GM12878 (cell line): ENCODE results near the gene RAPGEF4. TPM values are rescaled to one million over a fixed set of nuclear protein-coding genes. Genes with fewer than 3 reads are reported as not detected.

Experiments used
- CEBPB ChIP-seq, 2 experiments: fragments of 150-350 bp in 1 of 2; IDR thresholded peaks; 2 replicates each; pipeline ENCODE4 v1.6.1; 2012 to 2014; ENCODE audit warnings: low read depth in 2 of 2, low read length in 2 of 2, borderline replicate concordance in 1 of 2, inconsistent platforms in 1 of 2
- CREB1 ChIP-seq: IDR thresholded peaks from 2 replicates; pipeline ENCODE4 v1.6.1; 2012; ENCODE audit warnings: low read depth, mild to moderate bottlenecking, inconsistent platforms
- EP300 ChIP-seq, 2 experiments: fragments of 150-350 bp in 1 of 2; IDR thresholded peaks; 2 replicates each; pipeline ENCODE4 v1.6.1; 2011 to 2012; ENCODE audit warnings: low read depth in 2 of 2, low read length in 2 of 2, borderline replicate concordance in 1 of 2, improper control_type of control experiment in 1 of 2, inconsistent platforms in 1 of 2; ENCODE audit not compliant: control insufficient read depth in 1 of 2
- MEF2A ChIP-seq: IDR thresholded peaks from 2 replicates; pipeline ENCODE4 v1.6.1; 2011; ENCODE audit warnings: low read depth, mild to moderate bottlenecking, low read length, moderate library complexity; ENCODE audit not compliant: insufficient read depth
- MYC ChIP-seq: IDR thresholded peaks from 2 replicates; pipeline ENCODE4 v1.6.1; 2011; ENCODE audit warnings: mild to moderate bottlenecking, low read length, moderate library complexity, inconsistent platforms; ENCODE audit not compliant: insufficient read depth, insufficient replicate concordance, insufficient read length, severe bottlenecking
- PAX5 ChIP-seq: IDR thresholded peaks from 2 replicates; pipeline ENCODE4 v1.6.1; 2011; ENCODE audit warnings: low read depth, low read length, borderline replicate concordance
- PML ChIP-seq: IDR thresholded peaks from 2 replicates; pipeline ENCODE4 v1.6.1; 2012; ENCODE audit warnings: low read length, inconsistent platforms
- POLR2A ChIP-seq: IDR thresholded peaks from 2 replicates; pipeline ENCODE4 v1.6.1; 2011; ENCODE audit warnings: low read depth, mild to moderate bottlenecking, low read length
- POU2F2 ChIP-seq: IDR thresholded peaks from 3 replicates; pipeline ENCODE4 v1.6.1; 2011; ENCODE audit warnings: low read depth, mild to moderate bottlenecking, low read length, borderline replicate concordance
- SMC3 ChIP-seq: IDR thresholded peaks from 2 replicates; pipeline ENCODE4 v1.6.1; 2011; ENCODE audit warnings: low read length, improper control_type of control experiment, borderline replicate concordance
- TARDBP ChIP-seq: IDR thresholded peaks from 2 replicates; pipeline ENCODE4 v1.6.1; 2016; ENCODE audit warnings: borderline replicate concordance
- ZNF207 ChIP-seq: fragments of 450-650 bp; IDR thresholded peaks from 2 replicates; pipeline ENCODE4 v1.6.1; 2014; ENCODE audit warnings: antibody characterized with exemption, mild to moderate bottlenecking, borderline replicate concordance
- polyA plus RNA-seq, 11 experiments: library from polyadenylated mRNA; depleted of rRNA in 4 of 11; unstranded in 6 of 11; stranded (reverse) in 5 of 11; fragments of >200 nt; fragmentation: Nextera tagmentation in 4 of 11; fragmentation: Illumina TruSeq in 1 of 11; extraction: Ambion mirVana in 4 of 11; extraction: Trizol in 1 of 11; gene quantifications; 1 replicate in 1 of 11; 2 replicates in 10 of 11; pipeline versions ENCODE4 v1.2.1 to v1.2.3, GENCODE V29; 2011 to 2016; ENCODE audit warnings: inconsistent platforms in 2 of 11, missing spikeins in 2 of 11, low read depth in 1 of 11
- total RNA-seq, 4 experiments: library from RNA; depleted of rRNA in 3 of 4; stranded (reverse); fragments of >200 nt in 3 of 4; fragmentation: Illumina TruSeq in 1 of 4; extraction: Trizol in 1 of 4; gene quantifications; 2 replicates each; pipeline versions ENCODE4 v1.2.1 to v1.2.3, GENCODE V29; 2013 to 2021
- TF ChIP-seq, protein P1 (sequence below): IDR thresholded peaks from 2 replicates; pipeline ENCODE4 v1.6.1; 2012; ENCODE audit warnings: low read length, inconsistent platforms

RAPGEF4 gene
- total and polyA plus RNA-seq, 10 of the 15 experiments (the other 5 are each of a cell fraction or from before 2014, with no cell fraction given): 0.18 TPM; not detected in 8

GRCh38 chr2:173048897-173049661 is 313.4 kb downstream of the RAPGEF4 start (continued):
- TF ChIP-seq, protein P1, sequence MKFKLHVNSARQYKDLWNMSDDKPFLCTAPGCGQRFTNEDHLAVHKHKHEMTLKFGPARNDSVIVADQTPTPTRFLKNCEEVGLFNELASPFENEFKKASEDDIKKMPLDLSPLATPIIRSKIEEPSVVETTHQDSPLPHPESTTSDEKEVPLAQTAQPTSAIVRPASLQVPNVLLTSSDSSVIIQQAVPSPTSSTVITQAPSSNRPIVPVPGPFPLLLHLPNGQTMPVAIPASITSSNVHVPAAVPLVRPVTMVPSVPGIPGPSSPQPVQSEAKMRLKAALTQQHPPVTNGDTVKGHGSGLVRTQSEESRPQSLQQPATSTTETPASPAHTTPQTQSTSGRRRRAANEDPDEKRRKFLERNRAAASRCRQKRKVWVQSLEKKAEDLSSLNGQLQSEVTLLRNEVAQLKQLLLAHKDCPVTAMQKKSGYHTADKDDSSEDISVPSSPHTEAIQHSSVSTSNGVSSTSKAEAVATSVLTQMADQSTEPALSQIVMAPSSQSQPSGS: peak; percentile 71
- TF ChIP-seq MEF2A (0 out of 2 replicates have a peak, but pooled peaks have one; percentile 11), TARDBP (no peak), PML (no peak), POU2F2 (no peak), MYC (no peak), SMC3 (no peak), ZNF207 (no peak), CEBPB (IDR thresholded peaks at IDR 0.05; ENCODE audit: borderline replicate concordance in 1 of 2, low read depth in 2 of 2, low read length in 2 of 2) (0 out of 4 replicates have a peak, but pooled peaks of 1 of the 2 experiments have one; percentile 56), CREB1 (peak; percentile 59), PAX5 (no peak), EP300 (IDR thresholded peaks at IDR 0.05; ENCODE audit: borderline replicate concordance in 1 of 2, control insufficient read depth in 1 of 2, low read depth in 2 of 2, low read length in 2 of 2) (no peak), POLR2A (no peak)
- TF ChIP-seq, all 136 proteins: peak for 9
